Measurements from ENCODE around the gene ZNF24.

The ZNF24 gene

DNA sequence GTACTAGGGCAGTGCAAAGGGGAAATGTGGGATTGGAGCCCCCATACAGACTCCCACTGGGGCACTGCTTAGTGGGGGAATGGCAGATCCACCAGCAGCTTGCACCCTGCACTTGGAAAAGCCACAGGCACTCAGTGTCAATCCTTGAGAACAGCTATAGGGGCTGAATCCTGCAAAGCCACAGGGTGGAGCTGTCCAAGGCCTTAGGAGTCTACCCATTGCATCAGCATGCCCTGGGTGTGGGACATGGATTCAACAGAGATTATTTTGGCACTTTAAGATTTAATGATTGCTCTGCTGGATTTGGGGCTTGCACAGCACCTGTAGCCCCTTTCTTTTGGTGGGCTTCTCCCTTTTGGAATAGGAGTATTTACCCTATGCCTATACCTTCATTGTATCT is 8.6 kb upstream of the ZNF24 start:
- no peak for DNase-seq

DNA sequence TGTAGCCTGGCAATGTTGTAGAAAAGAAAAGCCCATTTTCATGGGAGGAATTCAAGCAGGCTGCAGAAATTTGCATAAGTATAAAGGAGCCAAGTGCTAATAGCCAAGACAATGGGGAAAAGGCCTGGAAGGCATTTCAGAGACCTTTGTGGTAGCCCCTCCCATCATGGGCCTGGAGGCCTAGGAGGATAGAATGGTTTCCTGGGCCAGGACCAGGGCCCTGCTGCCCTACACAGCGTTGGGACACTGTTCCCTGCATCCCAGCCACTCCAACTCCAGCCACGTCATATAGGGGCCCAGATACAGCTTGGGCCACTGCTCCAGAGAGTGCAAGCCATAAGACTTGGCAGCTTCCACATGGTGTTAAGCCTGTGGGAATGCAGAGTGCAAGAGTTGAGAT is 8.1 kb upstream of the ZNF24 start:
- no peak for DNase-seq

DNA sequence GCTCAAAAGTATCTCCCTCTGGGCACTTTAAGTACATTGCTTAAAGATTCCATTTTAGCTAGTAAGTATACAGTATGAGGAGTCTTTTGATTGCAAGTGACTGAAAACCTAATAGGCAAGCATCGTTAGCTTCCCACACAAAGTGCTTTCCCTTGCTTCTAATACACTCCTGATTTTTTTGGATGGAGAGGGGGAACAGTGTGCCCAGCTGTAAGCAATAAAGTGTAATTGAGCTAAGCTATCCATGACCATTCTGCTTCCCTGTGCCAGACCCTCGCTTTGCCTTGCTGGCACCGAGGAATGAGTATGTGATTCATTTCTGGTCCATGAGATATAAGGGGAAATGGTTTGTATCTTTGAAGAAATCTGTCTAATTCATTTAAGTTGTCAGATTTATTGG is 3.8 kb upstream of the ZNF24 start:
- peak; percentile 41 for DNase-seq

DNA sequence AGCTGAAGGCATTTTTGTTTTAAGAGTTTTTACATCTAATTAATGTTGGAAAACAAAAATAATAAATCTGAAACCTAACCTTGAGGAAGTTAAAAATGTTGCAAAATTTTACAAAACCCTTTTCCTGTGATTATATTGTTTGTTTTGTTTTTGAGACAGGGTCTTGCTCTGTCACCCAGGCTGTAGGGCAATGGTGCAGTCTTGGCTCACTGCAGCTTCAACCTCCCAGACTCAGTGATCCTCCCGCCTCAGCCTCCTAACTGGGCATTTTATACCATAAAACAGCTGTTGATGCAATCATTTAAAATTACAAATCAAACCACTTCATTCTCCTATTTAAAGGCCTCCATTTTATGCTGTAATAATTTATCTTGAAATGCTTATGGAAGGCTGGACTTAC is 1.7 kb upstream of the ZNF24 start:
- no peak for DNase-seq

DNA sequence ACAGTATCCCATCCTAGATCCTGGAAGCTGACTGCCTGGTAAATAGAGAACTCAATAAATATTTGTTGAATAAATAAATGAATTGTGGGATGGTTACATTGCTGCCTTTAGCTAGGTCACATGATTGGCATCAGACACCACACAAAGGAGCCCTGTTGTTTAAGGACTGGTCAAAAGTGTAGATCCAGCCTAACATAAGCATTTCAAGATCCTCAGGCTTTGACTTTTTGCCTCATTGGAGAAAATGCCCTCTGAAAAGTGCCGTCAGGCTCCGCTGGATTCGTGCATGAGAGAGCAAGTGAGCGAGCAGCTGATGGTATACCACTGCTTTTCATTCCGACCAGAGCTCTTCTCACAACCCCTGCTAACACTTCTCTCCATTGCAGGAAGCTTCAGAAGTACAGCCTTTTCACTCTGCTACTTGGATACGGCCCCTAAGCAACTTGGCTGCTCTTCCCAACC is 1.3 kb upstream of the ZNF24 start:
- DNase-seq, result peak; percentile 73

DNA sequence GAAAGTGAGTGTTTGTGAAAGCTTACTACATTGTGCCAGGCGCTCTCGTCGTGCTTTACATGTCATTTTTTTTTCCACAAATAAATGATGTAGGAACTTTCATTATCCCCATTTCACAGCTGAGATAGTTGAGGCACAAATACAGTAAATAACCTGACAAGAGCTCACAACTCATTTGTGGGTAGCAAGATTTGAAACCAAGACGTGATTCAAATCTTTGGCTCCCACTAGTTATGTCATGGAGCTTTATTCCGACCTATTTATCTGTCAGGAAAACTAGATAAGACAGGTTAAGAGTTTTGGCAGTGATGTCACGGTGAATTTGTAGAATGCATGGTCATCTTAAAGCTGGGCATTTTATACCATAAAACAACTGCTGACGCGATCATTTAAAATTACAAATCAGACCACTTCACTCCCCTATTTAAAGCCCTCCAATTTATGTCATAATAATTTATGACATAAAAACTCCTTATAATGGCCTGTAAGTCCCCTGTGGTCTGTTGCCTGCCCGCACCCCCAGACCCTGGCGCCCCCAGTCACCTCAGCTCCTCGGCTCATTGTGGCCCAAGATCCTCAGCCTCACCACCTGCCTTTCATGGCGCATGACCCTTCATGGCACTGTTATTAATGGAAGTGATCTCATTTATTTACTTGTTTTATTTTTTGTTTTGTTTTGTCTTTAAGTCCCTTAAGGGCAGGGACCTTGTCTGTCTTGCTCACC is 678 bp upstream of the ZNF24 start:
- DNase-seq, result no peak

DNA sequence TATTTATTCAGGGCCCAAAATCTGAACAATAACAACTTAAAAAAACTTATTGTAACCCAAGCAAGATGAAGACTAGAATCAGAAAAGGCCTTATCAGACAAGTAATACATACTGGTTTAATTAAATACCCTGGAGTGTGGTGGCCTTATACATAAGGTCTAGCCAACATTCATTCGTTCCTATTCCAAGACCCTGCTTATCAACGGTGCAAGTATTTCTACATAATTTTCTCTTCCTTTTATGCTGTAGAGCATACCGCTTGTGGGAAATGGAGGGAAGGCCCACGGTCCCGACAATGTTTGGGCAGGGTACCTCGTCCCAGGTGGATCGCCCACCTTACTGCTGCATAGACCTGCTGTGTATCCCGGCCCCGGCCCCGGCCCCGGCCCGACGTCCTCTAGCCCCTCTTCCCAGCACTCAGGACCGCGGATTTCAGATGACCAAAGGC is 708 bp downstream of the ZNF24 start:
- DNase-seq, result no peak

DNA sequence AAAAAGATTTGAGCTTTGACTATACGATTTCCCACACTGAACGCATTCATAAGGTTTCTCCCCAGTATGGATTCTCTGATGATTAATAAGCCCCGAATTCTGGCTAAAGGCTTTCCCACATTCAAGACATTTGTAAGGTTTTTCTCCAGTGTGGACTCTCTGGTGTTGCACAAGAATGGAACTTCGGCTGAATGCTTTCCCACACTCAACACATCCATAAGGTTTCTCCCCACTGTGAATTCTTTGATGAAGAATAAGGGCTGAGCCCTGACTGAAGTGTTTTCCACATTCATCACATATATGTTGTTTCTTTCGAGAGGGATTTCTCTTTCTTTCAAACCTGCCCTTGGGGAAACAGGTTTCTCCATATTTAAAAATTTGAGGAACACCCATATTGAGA is 6.9 kb downstream of the ZNF24 start:
- DNase-seq, result no peak

DNA sequence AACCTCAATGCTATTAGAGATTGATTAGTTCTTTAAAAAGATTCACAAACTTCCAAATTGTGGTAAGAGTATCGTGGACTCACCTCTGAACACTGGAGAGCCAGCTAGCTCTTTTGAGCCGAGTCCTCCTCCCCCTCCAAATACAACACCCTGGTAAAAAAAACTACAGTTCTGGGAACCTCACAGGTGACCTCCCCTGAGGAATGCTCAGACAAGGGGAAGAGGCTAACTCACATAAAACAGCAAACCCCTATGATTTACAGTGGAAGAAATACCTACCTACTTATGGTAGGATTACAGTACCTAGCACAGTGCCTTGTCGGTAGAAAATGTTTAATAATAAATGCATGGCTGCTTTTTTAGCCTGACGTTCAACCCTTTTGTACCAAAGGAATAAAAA is 8.4 kb downstream of the ZNF24 start:
- DNase-seq, result no peak

DNA sequence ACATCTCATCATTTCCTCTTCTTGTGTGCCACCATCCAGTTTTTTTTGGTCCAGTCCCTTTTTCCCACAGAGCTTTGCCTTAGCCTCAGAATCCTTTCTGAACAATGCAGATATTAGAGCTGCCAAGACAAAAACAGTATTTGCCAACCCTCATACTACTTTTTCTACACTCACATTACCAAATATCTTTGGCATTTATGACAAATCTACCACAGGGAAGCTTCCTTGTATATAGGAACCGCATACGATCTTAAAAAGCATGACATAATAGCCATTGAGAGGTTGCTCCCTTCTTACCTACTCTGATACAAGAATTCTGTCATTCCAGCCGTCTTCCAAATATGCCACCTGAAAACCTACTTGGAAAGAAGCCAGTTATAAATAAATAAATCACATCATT is 9.4 kb downstream of the ZNF24 start:
- DNase-seq, result no peak

DNA sequence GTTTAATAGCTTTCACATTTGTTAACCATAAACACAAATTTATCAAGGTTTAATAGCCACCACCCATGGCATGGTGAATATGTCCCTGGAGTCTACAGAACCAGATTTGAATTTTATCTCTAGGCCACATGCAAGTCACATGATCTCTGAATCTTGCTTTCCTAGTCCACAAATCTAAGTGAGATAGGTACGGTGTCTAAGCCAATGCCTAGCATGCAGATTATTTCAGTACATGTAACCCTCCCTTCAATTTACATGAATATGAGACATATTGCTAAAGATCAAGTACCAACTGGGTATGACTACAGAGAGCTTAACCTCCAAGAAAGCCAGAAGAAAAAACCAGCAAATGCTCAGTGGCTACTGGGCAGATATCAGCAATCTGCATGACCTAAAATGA is 10.0 kb downstream of the ZNF24 start:
- DNase-seq, result no peak

DNA sequence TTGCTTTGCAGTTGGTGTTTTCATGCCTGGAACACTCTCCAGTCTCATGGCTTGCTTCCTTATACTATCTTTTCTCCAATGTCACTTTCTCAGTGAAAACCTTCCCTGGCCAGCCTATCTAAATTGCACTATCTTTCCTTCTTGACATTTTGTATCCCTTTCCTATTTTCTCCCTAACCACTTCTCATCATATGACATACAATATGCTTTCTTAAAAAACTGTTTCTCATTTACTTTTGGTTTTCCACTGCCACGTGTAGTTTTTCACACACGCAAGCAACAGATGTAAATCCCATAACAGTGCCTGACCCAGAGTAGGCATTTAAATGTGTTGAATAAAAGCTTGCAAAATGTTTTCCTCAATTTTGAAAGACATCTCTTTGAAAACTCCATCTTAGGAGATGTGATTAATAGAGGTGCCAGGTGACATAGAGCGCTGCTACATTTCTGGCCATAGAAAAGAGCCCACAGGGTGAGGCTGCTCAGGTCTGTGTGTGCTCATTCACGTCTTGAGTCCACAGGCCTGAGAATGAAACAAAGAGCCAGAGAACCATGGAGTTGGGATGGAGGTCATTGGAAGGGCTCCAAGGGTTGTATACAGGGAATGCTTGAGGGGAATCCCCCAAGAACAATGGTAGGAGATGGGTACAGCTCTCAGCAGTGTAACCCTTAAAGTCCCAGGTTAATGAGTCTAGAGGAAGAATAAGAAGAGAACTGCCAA is 12.7 kb downstream of the ZNF24 start:
- no peak for DNase-seq

DNA sequence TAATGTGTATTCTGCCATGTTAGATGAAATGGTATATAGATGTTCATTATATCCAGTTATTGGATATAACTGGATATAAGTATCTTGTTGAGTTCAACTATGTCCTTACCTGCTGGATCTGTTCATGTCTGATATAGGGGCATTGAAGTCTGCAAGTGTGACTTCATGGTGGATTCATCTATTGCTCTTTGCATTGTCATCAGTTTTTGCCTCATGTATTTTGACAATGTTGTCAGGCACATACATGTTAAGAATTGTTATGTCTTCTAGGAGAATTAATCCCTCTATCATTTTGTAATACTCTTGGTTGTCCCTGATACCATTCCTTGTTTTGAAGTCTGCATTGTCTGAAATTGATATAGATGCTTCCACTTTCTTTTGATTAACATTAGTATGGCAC is 15.4 kb downstream of the ZNF24 start:
- DNase-seq, result no peak

DNA sequence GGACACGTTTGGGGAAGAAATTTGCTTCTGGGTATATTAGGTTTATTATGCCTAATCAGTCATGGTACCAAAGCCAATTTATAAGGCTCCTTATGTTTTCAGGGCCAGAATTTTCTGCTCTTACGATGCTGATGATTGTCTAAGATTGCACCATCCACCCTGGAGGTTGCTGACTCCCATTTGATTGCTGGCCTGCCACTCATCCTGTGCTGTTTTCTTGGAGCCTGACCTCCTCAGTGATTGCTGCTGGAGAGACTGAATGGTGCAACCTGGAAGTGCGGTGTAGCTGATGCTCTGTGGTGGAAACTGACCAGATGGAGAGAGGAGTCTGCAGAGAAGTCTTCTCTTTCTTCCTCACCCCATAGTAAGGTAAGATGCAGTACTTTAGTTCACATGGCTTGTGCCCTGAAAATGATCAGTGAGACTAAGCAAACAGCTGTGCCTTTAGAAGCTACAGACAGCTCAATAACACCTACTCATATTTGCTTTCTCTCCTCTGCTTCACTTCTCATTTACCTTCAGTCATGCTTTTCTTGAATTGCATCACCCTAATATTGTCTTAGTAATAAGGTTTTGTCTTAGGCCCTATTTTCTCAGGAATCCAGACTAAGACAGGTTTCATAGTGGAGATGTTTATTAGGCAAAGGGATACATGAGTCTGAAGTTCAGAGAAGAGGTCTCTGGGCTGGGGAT is 17.4 kb downstream of the ZNF24 start:
- DNase-seq, result no peak

DNA sequence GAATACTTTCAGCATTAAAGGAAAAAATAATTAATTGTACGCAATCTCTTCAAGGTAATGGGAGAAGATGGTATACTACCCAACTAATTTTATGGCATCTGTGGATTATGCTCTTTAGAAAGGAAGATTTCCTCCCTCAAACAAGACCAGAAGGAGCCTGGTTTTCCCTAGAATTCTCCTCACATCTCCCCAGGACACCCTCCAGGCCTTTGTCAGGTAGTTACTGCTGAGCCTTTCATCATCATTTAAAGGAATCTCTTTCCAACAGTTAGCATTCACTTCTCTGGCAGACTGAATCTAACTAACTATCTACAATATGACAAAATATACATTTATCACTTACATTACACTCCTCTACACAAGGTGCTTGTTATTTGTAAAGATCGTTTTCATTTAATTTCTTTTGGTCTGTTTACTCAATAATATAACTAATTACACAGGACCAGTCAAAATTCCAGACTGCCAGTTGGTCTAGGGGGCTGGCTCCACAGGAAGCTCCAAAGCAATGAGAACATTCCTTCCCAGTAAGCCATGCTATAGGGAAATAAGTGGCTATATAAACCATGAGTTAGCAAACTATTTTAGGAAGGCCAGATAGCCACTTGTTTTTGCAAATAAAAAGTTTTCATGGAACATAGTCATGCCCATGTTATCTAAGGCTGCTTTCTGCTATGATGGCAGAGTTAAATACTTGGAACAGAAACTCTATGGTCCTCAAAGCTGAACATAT is 19.1 kb downstream of the ZNF24 start:
- no peak for DNase-seq

DNA sequence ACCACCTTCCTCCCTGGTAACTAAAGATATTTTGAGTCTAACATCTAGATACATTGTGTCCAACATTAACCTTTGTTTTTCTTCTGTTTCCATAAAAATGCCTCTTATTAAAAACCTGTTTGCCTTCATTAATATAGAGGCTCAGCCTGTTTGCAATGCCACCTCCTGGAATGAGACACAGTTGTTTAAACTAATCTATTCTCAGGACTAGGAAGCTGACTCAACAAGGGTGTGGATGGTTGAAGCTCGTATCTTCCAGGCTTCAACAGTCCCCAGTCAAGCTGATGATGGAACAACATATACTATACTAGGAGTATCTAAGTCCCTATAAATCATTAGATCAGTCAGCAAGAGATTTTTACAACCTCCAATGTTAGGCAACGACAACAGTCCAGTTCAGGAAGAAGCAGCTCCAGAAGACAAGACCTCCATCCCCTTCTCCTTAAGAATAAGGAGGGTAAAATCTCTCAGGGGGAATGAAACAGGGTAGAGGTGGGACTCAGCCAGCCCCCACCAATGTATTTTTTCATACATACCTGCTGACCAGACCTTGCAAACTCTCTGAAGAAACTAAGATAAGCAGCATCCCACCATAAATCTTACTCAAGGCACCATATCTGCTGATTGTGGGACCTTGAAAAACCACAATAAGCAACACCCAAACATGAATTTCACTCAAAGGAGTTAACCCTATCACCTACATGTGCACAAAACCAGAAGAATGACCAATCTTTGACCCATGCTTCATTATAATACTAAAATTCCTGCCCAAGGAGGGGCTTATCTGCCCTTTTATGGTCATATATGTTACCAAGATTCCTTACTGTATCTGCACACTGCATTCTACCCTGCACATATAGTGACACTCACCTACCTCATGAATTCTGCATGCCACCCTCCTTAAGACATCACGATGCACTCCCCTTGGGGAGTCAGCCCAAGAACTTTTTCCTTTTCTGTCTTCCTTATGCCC is 21.4 kb downstream of the ZNF24 start:
- no peak for DNase-seq

DNA sequence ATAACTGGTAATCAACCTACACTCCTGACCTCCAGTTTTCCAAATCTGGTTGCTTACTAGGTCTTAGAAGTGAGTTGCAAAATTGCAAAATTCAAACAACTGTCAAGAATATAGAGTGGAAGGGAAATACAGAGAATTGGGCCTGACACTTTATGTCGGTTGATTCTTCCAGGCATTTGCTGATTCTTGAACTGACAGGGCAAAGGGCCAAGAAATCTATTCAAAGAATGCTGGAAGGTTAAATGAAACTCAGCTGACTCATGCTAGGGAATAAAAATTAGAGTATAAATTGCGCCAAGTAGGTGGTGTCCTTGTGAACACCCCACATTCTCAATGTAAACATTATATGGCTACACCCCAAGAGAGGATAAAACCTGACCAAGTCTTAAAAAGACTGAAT is 32.7 kb downstream of the ZNF24 start:
- DNase-seq, result no peak

DNA sequence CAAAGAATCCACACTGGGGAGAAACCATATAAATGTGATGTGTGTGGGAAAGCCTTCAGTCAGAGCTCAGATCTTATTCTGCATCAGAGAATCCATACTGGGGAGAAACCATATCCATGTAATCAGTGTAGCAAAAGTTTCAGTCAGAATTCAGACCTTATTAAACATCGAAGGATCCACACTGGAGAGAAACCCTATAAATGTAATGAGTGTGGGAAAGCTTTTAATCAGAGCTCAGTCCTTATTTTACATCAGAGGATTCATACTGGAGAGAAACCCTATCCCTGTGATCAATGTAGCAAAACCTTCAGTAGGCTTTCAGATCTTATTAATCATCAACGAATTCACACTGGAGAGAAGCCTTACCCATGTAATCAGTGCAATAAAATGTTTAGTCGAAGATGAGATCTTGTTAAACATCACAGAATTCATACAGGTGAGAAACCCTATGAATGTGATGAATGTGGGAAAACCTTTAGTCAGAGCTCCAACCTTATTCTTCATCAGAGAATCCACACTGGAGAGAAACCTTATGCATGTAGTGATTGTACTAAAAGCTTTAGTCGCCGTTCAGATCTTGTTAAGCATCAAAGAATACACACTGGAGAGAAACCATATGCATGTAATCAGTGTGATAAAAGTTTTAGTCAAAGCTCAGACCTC is 37.5 kb downstream of the ZNF24 start:
- DNase-seq, result no peak

DNA sequence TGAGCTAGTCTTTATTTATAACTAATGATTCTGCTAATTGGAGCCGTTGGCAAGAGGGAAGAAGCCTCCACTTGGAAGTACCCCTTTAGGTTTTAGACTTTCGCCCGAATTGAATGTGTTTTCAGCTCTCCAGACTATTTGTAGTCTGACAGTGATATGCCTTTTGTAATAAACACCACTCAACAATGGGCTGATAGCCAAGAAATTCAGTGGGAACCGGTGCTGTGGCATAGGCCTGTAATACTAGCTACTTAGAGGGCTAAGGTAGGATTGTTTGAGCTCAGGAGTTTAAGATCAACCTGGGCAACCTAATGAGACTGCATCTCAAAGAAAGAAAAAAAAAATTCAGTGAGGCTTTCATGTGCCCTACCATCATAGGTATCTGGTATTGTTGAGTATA is 40.6 kb downstream of the ZNF24 start:
- DNase-seq, result no peak

DNA sequence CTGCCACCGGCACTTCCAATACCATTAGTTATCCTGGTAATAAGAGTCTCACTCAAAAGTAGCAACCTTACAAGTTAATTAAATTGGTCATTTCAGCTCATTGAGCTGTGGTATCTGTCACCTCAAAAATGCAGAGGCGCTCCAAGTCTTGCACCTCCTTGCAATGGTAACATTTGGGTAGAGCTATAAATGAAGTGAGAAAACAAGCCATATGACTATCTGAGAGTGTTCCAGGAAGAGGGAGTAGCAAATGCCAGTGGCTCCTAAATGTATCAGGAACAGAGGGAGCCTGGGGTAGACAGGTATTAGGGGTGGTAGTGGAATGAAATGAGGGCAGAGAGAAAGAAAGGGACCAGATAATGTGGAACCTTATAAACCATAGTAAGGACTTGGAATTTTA is 48.2 kb downstream of the ZNF24 start:
- no peak for DNase-seq

DNA sequence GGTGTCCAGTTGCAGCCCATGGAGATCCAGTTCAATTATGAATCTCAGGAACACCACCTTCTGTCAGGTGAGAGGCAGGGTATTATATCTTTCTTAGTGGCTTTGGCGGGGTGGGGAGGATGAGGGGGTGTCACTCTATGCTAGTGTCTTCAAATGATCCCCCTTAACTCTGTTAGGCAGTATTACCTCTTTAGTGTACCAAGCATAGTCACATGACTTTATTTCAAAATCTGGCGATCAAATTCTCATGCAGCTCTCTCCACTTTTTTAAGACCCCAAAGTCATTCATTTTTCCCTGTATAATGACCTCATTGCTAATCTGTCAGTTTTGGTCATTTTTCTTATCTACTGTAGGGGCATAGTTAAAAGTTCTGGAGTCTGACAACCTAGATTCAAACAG is 53.1 kb downstream of the ZNF24 start:
- DNase-seq, result no peak

Data from eye (tissue), 1 donor.